ENCODE measurements around the gene CAB39L. TPM values are rescaled to one million over a fixed set of nuclear protein-coding genes. Genes with fewer than 3 reads are reported as not detected.

CAB39L gene
- total RNA-seq, 2 experiments from 2014 or later: 4.0 to 4.3 TPM

GRCh38 chr13:49404703-49405020, 39.2 kb downstream of the CAB39L start:
- DNase-seq: no peak
- CTCF ChIA-PET: no interaction called here
- Mint-ChIP-seq H3K27ac (no peak overlapping the region), H3K4me1 (no peaks in the 10 kb centered on the region), H3K4me3 (no peak overlapping the region), H3K27me3 (no peaks in the 10 kb centered on the region), H3K9me3 (ENCODE audit: low read depth) (peaks cover 12% of the 10 kb centered on the region), H3K36me3 (peaks cover 13% of the 10 kb centered on the region)
- ATAC-seq: no peak

GRCh38 chr13:49403996-49404702, 39.7 kb downstream of the CAB39L start:
- H3K36me3 Mint-ChIP-seq: peaks cover 13% of the 10 kb centered on the region
- H3K27me3 Mint-ChIP-seq: no peaks in the 10 kb centered on the region

GRCh38 chr13:49400755-49401659, 42.9 kb downstream of the CAB39L start:
- CTCF ChIA-PET: interaction anchor here (1.7 kb wide), 1 partner anchor 11 kb away, joined by 4 read pairs; no protein-coding TSS in a partner anchor
- H3K9me3 Mint-ChIP-seq (ENCODE audit: low read depth): peaks cover 12% of the 10 kb centered on the region
- peaks cover 13% of the 10 kb centered on the region for H3K36me3 Mint-ChIP-seq
- ATAC-seq (no peak), DNase-seq (no peak)
- H3K27me3 Mint-ChIP-seq: no peaks in the 10 kb centered on the region
- H3K27ac Mint-ChIP-seq: no peak overlapping the region
- no peaks in the 10 kb centered on the region for H3K4me1 Mint-ChIP-seq
- no peak overlapping the region for H3K4me3 Mint-ChIP-seq

More at GRCh38 chr13:49403996-49404702, 39.7 kb downstream of the CAB39L start:
- ATAC-seq (no peak), DNase-seq (no peak)
- H3K9me3 Mint-ChIP-seq (ENCODE audit: low read depth): peaks cover 12% of the 10 kb centered on the region
- no peak overlapping the region for H3K27ac Mint-ChIP-seq
- H3K4me1 Mint-ChIP-seq: no peaks in the 10 kb centered on the region
- no peak overlapping the region for H3K4me3 Mint-ChIP-seq
- CTCF ChIA-PET: no interaction called here

- peaks cover 9% of the 10 kb centered on the region for H3K9me3 Mint-ChIP-seq (ENCODE audit: low read depth)
- H3K36me3 Mint-ChIP-seq: peaks cover 8% of the 10 kb centered on the region
- H3K27me3 Mint-ChIP-seq: no peaks in the 10 kb centered on the region
- DNase-seq (no peak), ATAC-seq (no peak)
- H3K27ac Mint-ChIP-seq: no peak overlapping the region
- H3K4me3 Mint-ChIP-seq: no peak overlapping the region
- H3K4me1 Mint-ChIP-seq: no peaks in the 10 kb centered on the region
- CTCF ChIA-PET: interaction anchor here (1.7 kb wide), 1 partner anchor 10 kb away, joined by 4 read pairs; no protein-coding TSS in a partner anchor
These were observed 43.9 kb downstream of the CAB39L start for GRCh38 chr13:49399801-49400472.

- H3K27ac Mint-ChIP-seq: no peak overlapping the region
- no peaks in the 10 kb centered on the region for H3K36me3 Mint-ChIP-seq
- ATAC-seq (no peak), DNase-seq (no peak)
- no peaks in the 10 kb centered on the region for H3K27me3 Mint-ChIP-seq
- CTCF ChIA-PET: no interaction called here
- no peaks in the 10 kb centered on the region for H3K4me1 Mint-ChIP-seq
- no peak overlapping the region for H3K4me3 Mint-ChIP-seq
- no peaks in the 10 kb centered on the region for H3K9me3 Mint-ChIP-seq (ENCODE audit: low read depth)
These were observed 47.9 kb downstream of the CAB39L start for GRCh38 chr13:49395878-49396380.

- ATAC-seq (no peak), DNase-seq (no peak)
- Mint-ChIP-seq H3K9me3 (ENCODE audit: low read depth) (no peaks in the 10 kb centered on the region), H3K27me3 (no peaks in the 10 kb centered on the region), H3K27ac (no peak overlapping the region), H3K4me1 (no peaks in the 10 kb centered on the region), H3K4me3 (no peak overlapping the region), H3K36me3 (no peaks in the 10 kb centered on the region)
- CTCF ChIA-PET: no interaction called here
These were observed 48.4 kb downstream of the CAB39L start for GRCh38 chr13:49395451-49395865.

- H3K4me3 Mint-ChIP-seq: no peak overlapping the region
- no peaks in the 10 kb centered on the region for H3K9me3 Mint-ChIP-seq (ENCODE audit: low read depth)
- ATAC-seq (no peak), DNase-seq (no peak)
- peaks cover 3% of the 10 kb centered on the region for H3K36me3 Mint-ChIP-seq
- CTCF ChIA-PET: no interaction called here
- no peak overlapping the region for H3K27ac Mint-ChIP-seq
- no peaks in the 10 kb centered on the region for H3K4me1 Mint-ChIP-seq
- H3K27me3 Mint-ChIP-seq: no peaks in the 10 kb centered on the region
These were observed 55.7 kb downstream of the CAB39L start for GRCh38 chr13:49388091-49388635.

- CTCF ChIA-PET: no interaction called here
- H3K27me3 Mint-ChIP-seq: no peaks in the 10 kb centered on the region
- no peaks in the 10 kb centered on the region for H3K4me1 Mint-ChIP-seq
- ATAC-seq (no peak), DNase-seq (no peak)
- no peak overlapping the region for H3K27ac Mint-ChIP-seq
- no peaks in the 10 kb centered on the region for H3K9me3 Mint-ChIP-seq (ENCODE audit: low read depth)
- H3K36me3 Mint-ChIP-seq: peaks cover 3% of the 10 kb centered on the region
- no peak overlapping the region for H3K4me3 Mint-ChIP-seq
These were observed 57.2 kb downstream of the CAB39L start for GRCh38 chr13:49386664-49387063.

- no peaks in the 10 kb centered on the region for H3K36me3 Mint-ChIP-seq
- H3K4me1 Mint-ChIP-seq: no peaks in the 10 kb centered on the region
- H3K4me3 Mint-ChIP-seq: no peak overlapping the region
- no peaks in the 10 kb centered on the region for H3K9me3 Mint-ChIP-seq (ENCODE audit: low read depth)
- peaks cover 3% of the 10 kb centered on the region for H3K27me3 Mint-ChIP-seq
- H3K27ac Mint-ChIP-seq: no peak overlapping the region
- CTCF ChIA-PET: no interaction called here
- no peak for ATAC-seq
- no peak for DNase-seq
These were observed 67.7 kb downstream of the CAB39L start for GRCh38 chr13:49376121-49376520.

GRCh38 chr13:49374585-49375290, 69.1 kb downstream of the CAB39L start:
- Mint-ChIP-seq H3K27ac (no peak overlapping the region), H3K4me1 (no peaks in the 10 kb centered on the region), H3K9me3 (ENCODE audit: low read depth) (no peaks in the 10 kb centered on the region), H3K27me3 (peaks cover 3% of the 10 kb centered on the region), H3K4me3 (no peak overlapping the region), H3K36me3 (no peaks in the 10 kb centered on the region)
- DNase-seq (no peak), ATAC-seq (no peak)
- CTCF ChIA-PET: interaction anchor here (0.7 kb wide), 1 partner anchor 15 kb away, joined by 3 read pairs; no protein-coding TSS in a partner anchor

GRCh38 chr13:49373716-49374115, 70.1 kb downstream of the CAB39L start:
- peaks cover 3% of the 10 kb centered on the region for H3K27me3 Mint-ChIP-seq
- ATAC-seq: no peak
- H3K27ac Mint-ChIP-seq: no peak overlapping the region
- H3K4me3 Mint-ChIP-seq: no peak overlapping the region
- no peak for DNase-seq
- no peaks in the 10 kb centered on the region for H3K36me3 Mint-ChIP-seq
- no peaks in the 10 kb centered on the region for H3K9me3 Mint-ChIP-seq (ENCODE audit: low read depth)
- no peaks in the 10 kb centered on the region for H3K4me1 Mint-ChIP-seq
- CTCF ChIA-PET: no interaction called here

GRCh38 chr13:49371943-49372613, 71.8 kb downstream of the CAB39L start:
- no peak overlapping the region for H3K4me3 Mint-ChIP-seq
- no peaks in the 10 kb centered on the region for H3K9me3 Mint-ChIP-seq (ENCODE audit: low read depth)
- H3K36me3 Mint-ChIP-seq: no peaks in the 10 kb centered on the region
- no peak for ATAC-seq
- H3K27ac Mint-ChIP-seq: no peak overlapping the region
- peaks cover 3% of the 10 kb centered on the region for H3K27me3 Mint-ChIP-seq
- H3K4me1 Mint-ChIP-seq: no peaks in the 10 kb centered on the region
- no peak for DNase-seq
- CTCF ChIA-PET: no interaction called here
